ENCODE measurements around the gene MADD.

DNA sequence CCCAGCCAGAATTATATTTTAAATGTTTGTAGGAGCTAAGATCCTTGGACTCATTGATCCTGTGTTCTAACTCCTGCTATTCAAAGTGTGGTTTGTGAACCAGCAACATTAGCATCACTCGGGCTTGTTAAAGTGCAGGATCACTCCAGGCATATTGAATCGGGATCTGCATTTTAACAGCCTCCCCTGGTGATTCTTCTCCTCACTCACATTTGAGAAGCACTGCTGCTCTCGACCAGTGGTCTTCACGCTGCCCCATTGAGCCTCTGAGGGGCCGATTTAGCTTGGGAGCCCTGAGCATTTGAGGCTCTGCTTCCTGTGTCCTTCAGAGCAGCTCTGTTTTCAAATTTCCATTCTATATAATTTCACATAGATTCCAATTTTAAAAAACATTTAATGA is 10.9 kb downstream of the MADD start:
- TF ChIP-seq EP300 (IDR thresholded peaks at IDR 0.05) (no peak), POLR2A (IDR thresholded peaks at IDR 0.05) (no peak), POLR2AphosphoS5 (IDR thresholded peaks at IDR 0.05) (no peak)
- TF ChIP-seq, protein P1, sequence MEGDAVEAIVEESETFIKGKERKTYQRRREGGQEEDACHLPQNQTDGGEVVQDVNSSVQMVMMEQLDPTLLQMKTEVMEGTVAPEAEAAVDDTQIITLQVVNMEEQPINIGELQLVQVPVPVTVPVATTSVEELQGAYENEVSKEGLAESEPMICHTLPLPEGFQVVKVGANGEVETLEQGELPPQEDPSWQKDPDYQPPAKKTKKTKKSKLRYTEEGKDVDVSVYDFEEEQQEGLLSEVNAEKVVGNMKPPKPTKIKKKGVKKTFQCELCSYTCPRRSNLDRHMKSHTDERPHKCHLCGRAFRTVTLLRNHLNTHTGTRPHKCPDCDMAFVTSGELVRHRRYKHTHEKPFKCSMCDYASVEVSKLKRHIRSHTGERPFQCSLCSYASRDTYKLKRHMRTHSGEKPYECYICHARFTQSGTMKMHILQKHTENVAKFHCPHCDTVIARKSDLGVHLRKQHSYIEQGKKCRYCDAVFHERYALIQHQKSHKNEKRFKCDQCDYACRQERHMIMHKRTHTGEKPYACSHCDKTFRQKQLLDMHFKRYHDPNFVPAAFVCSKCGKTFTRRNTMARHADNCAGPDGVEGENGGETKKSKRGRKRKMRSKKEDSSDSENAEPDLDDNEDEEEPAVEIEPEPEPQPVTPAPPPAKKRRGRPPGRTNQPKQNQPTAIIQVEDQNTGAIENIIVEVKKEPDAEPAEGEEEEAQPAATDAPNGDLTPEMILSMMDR (IDR thresholded peaks at IDR 0.05): no peak

All from stomach (tissue), 4 donors.